GM12878 (cell line): Measurements from ENCODE around the gene CYB5A. TPM values are rescaled to one million over a fixed set of nuclear protein-coding genes. Genes with fewer than 3 reads are reported as not detected.
A peak's percentile ranks its signal among the peaks of the same experiment; 100 is the strongest.

Experiments used
- ATAC-seq: fragments of 200-7000 bp; cut with Tn5 transposase; 3 replicates; pipeline ENCODE4 v1.9.1; 2020; ENCODE audit warnings: mild to moderate bottlenecking, moderate library complexity
- BruUV-seq: library from RNA; stranded (reverse); fragments of 400-500 nt; replicated peaks from 2 replicates; lab custom pipeline; 2021; lab: Mats Ljungman, UMichigan
- CTCF ChIA-PET: fragments of 300-600 bp; sonication (Branson Sonifier 250); formaldehyde crosslinking; extraction: SDS; loops from one replicate; lab custom pipeline; 2021; ENCODE audit warnings: inconsistent platforms; lab: Yijun Ruan, JAX
- POLR2A ChIA-PET: fragments of 350-600 bp; formaldehyde crosslinking; extraction: SDS; loops from one replicate; lab custom pipeline; 2021; ENCODE audit warnings: inconsistent platforms; lab: Charles Lee
- RAD21 ChIA-PET: fragments of 300-600 bp; sonication (Branson Sonifier 250); formaldehyde crosslinking; loops from one replicate; lab custom pipeline; 2023; ENCODE audit warnings: antibody characterized with exemption; ENCODE audit not compliant: unreplicated experiment; lab: Charles Lee
- SMC1A ChIA-PET: fragments of 300-600 bp; sonication (Branson Sonifier 250); formaldehyde crosslinking; loops from one replicate; lab custom pipeline; 2023; ENCODE audit not compliant: unreplicated experiment, uncharacterized antibody; lab: Charles Lee
- DNase-seq: peaks from one replicate; pipeline ENCODE4 v3.0.0-alpha.2; 2011; ENCODE audit warnings: low read depth, low spot score
- FAIRE-seq: peaks from 3 replicates; lab custom pipeline; 2011; peaks lifted over from hg19 to GRCh38; lab: Jason Lieb, UNC
- H2AFZ ChIP-seq: 2 replicates; pipeline ENCODE4 v1.6.0; 2011; ENCODE audit warnings: low read depth, low read length, control low read depth; ENCODE audit not compliant: control insufficient read depth
- H3K27ac ChIP-seq: 2 replicates; pipeline ENCODE4 v1.5.1; 2011; ENCODE audit warnings: control low read depth; ENCODE audit not compliant: control insufficient read depth, insufficient read depth
- H3K27me3 ChIP-seq, 2 experiments: replicated peaks in 1 of 2; 2 replicates each; pipeline versions ENCODE4 v1.6.0 to v1.6.1; 2011; ENCODE audit warnings: low read length in 1 of 2; ENCODE audit not compliant: control insufficient read depth in 2 of 2, insufficient read depth in 2 of 2
- H3K36me3 ChIP-seq, 2 experiments: 2 replicates each; pipeline ENCODE4 v1.5.1; 2011; ENCODE audit warnings: low read length in 1 of 2; ENCODE audit not compliant: control insufficient read depth in 2 of 2, insufficient read depth in 2 of 2
- H3K4me1 ChIP-seq: 2 replicates; pipeline ENCODE4 v1.6.1; 2011; ENCODE audit warnings: mild to moderate bottlenecking, low read length, moderate library complexity, mixed read lengths; ENCODE audit not compliant: control insufficient read depth, insufficient read depth
- H3K4me2 ChIP-seq: 2 replicates; pipeline ENCODE4 v1.6.0; 2011; ENCODE audit warnings: control low read depth; ENCODE audit not compliant: control insufficient read depth, insufficient read depth
- H3K4me3 ChIP-seq: fragments of 200-600 bp; sonication (generic); 2 replicates; pipeline ENCODE4 v1.5.1; 2016
- H3K79me2 ChIP-seq: 2 replicates; pipeline ENCODE4 v1.6.0; 2011; ENCODE audit warnings: low read length; ENCODE audit not compliant: control insufficient read depth, insufficient read depth
- H3K9ac ChIP-seq: 2 replicates; pipeline ENCODE4 v1.8.0; 2011; ENCODE audit warnings: low read length, control low read depth, mixed read lengths; ENCODE audit not compliant: control insufficient read depth, insufficient read depth
- H3K9me3 ChIP-seq: replicated peaks from 3 replicates; pipeline ENCODE4 v1.5.1; 2011; ENCODE audit warnings: mild to moderate bottlenecking, low read length; ENCODE audit not compliant: control insufficient read depth, insufficient read depth
- H4K20me1 ChIP-seq: 2 replicates; pipeline ENCODE4 v1.6.0; 2011; ENCODE audit not compliant: control insufficient read depth, insufficient read depth
- CBX5 ChIP-seq: sonication (generic); IDR thresholded peaks from 2 replicates; pipeline ENCODE4 v1.6.1; 2016; ENCODE audit warnings: low read depth, moderate library complexity, mild to moderate bottlenecking, inconsistent platforms
- CHD1 ChIP-seq: IDR thresholded peaks from 2 replicates; pipeline ENCODE4 v1.6.1; 2012; ENCODE audit warnings: low read depth, low read length, improper control_type of control experiment
- CHD4 ChIP-seq: fragments of 200-600 bp; sonication (generic); IDR thresholded peaks from 2 replicates; pipeline ENCODE4 v1.6.1; 2016; ENCODE audit warnings: mild to moderate bottlenecking
- EGR1 ChIP-seq, 2 experiments: IDR thresholded peaks; 1 replicate in 1 of 2; 2 replicates in 1 of 2; pipeline ENCODE4 v1.6.1; 2011 to 2012; ENCODE audit warnings: low read depth in 2 of 2, low read length in 2 of 2, borderline replicate concordance in 1 of 2, mild to moderate bottlenecking in 1 of 2, moderate library complexity in 1 of 2
- ELK1 ChIP-seq: IDR thresholded peaks from 2 replicates; pipeline ENCODE4 v1.6.1; 2012; ENCODE audit warnings: low read depth, low read length, improper control_type of control experiment
- GATAD2B ChIP-seq: fragments of 450-650 bp; conservative IDR thresholded peaks from 2 replicates; pipeline ENCODE4 v1.6.1; 2017; ENCODE audit warnings: low read depth, mild to moderate bottlenecking, moderate library complexity
- MAX ChIP-seq: IDR thresholded peaks from 2 replicates; pipeline ENCODE4 v1.6.1; 2012; ENCODE audit warnings: low read depth, low read length, improper control_type of control experiment
- MEF2B ChIP-seq: fragments of 450-650 bp; IDR thresholded peaks from 2 replicates; pipeline ENCODE4 v1.6.1; 2018; ENCODE audit warnings: mild to moderate bottlenecking, moderate library complexity; ENCODE audit not compliant: partially characterized antibody, poor library complexity, severe bottlenecking
- NRF1 ChIP-seq: conservative IDR thresholded peaks from 2 replicates; pipeline ENCODE4 v1.6.1; 2011; ENCODE audit warnings: mild to moderate bottlenecking, low read depth, low read length, improper control_type of control experiment
- RFX5 ChIP-seq: IDR thresholded peaks from 2 replicates; pipeline ENCODE4 v1.6.1; 2011; ENCODE audit warnings: low read depth, low read length, improper control_type of control experiment
- SMAD5 ChIP-seq: IDR thresholded peaks from 2 replicates; pipeline ENCODE4 v1.6.1; 2016; ENCODE audit warnings: antibody characterized with exemption, low read depth
- ZBTB11 ChIP-seq: fragments of 450-650 bp; formaldehyde crosslinking; IDR thresholded peaks from 2 replicates; pipeline ENCODE4 v1.5.0; 2022; ENCODE audit warnings: mild to moderate bottlenecking, missing genetic modification characterization
- WGBS: methylation state at CpG from one replicate; pipeline ENCODE4 v1.1.6; 2016; ENCODE audit warnings: low lambda C conversion rate; ENCODE audit not compliant: insufficient replicate concordance, insufficient coverage; ENCODE audit errors: missing lambda C conversion rate; 5-methylcytosine and 5-hydroxymethylcytosine counted together
- in situ Hi-C: fragments of 300-500 bp; cut with MboI; formaldehyde crosslinking; loops from 9 replicates; pipeline ENCODE4 v1.14.3; 2018; ENCODE audit warnings: mixed read lengths
- intact Hi-C: fragments of 100-400 bp; cut with micrococcal nuclease; formaldehyde crosslinking; loops from one replicate; pipeline ENCODE4 v1.14.2; 2022; ENCODE audit not compliant: unreplicated experiment
- polyA plus RNA-seq, 11 experiments: library from polyadenylated mRNA; depleted of rRNA in 4 of 11; unstranded in 6 of 11; stranded (reverse) in 5 of 11; fragments of >200 nt; fragmentation: Nextera tagmentation in 4 of 11; fragmentation: Illumina TruSeq in 1 of 11; extraction: Ambion mirVana in 4 of 11; extraction: Trizol in 1 of 11; gene quantifications; 1 replicate in 1 of 11; 2 replicates in 10 of 11; pipeline versions ENCODE4 v1.2.1 to v1.2.3, GENCODE V29; 2011 to 2016; ENCODE audit warnings: inconsistent platforms in 2 of 11, missing spikeins in 2 of 11, low read depth in 1 of 11
- total RNA-seq, 4 experiments: library from RNA; depleted of rRNA in 3 of 4; stranded (reverse); fragments of >200 nt in 3 of 4; fragmentation: Illumina TruSeq in 1 of 4; extraction: Trizol in 1 of 4; gene quantifications; 2 replicates each; pipeline versions ENCODE4 v1.2.1 to v1.2.3, GENCODE V29; 2013 to 2021

Gene CYB5A
- total and polyA plus RNA-seq, 10 of the 15 experiments (the other 5 are each of a cell fraction or from before 2014, with no cell fraction given): 60.2 to 129 (median 103) TPM

GRCh38 chr18:74303936-74304335, 12.2 kb upstream of the CYB5A start:
- SMC1A ChIA-PET: no interaction called here
- Histone ChIP-seq H3K36me3 (no peaks in the 10 kb centered on the region), H4K20me1 (no peaks in the 10 kb centered on the region), H3K9me3 (no peaks in the 10 kb centered on the region), H3K79me2 (no peaks in the 10 kb centered on the region)
- FAIRE-seq: no peak
- TF ChIP-seq GATAD2B (no peak), CHD1 (no peak), EGR1 (IDR thresholded peaks at IDR 0.05; ENCODE audit: borderline replicate concordance in 1 of 2, low read depth in 2 of 2, low read length in 2 of 2) (no peak), NRF1 (no peak), ELK1 (no peak), MEF2B (no peak), RFX5 (no peak)
- TF ChIP-seq, all 136 proteins: peak for 0
- no peak overlapping the region for H3K9ac ChIP-seq
- ChIA-PET CTCF (no interaction called here), RAD21 (no interaction called here), POLR2A (no interaction called here)
- no peak for DNase-seq
- in situ Hi-C loops: no loop called here
- no peaks in the 10 kb centered on the region for H3K4me1 ChIP-seq
- H3K4me2 ChIP-seq: no peak overlapping the region
- BruUV-seq: no TSS peak
- 0% methylated on average over 1 of the region's 1 CpG for WGBS
- no peak overlapping the region for H2AFZ ChIP-seq
- no peaks in the 10 kb centered on the region for H3K27me3 ChIP-seq
- ATAC-seq: no peak
- intact Hi-C loops: no loop called here
- no peak overlapping the region for H3K4me3 ChIP-seq
- H3K27ac ChIP-seq: no peak overlapping the region

- 36% methylated on average over 5 of the region's 5 CpGs for WGBS
- ATAC-seq (peak; percentile 21; the same call in 1 of the 3 replicates), DNase-seq (no peak), FAIRE-seq (peak; percentile 47)
- H3K4me1 ChIP-seq: no peaks in the 10 kb centered on the region
- no peaks in the 10 kb centered on the region for H3K27me3 ChIP-seq
- H3K79me2 ChIP-seq: no peaks in the 10 kb centered on the region
- H3K36me3 ChIP-seq: no peaks in the 10 kb centered on the region
- RAD21 ChIA-PET: no interaction called here
- intact Hi-C loops (no loop called here), in situ Hi-C loops (no loop called here)
- H3K9me3 ChIP-seq: no peaks in the 10 kb centered on the region
- SMC1A ChIA-PET: no interaction called here
- H3K4me2 ChIP-seq: no peak overlapping the region
- no peak overlapping the region for H3K27ac ChIP-seq
- POLR2A ChIA-PET: no interaction called here
- BruUV-seq: no TSS peak
- H4K20me1 ChIP-seq: no peaks in the 10 kb centered on the region
- no peak overlapping the region for H3K4me3 ChIP-seq
- H2AFZ ChIP-seq: no peak overlapping the region
- no peak overlapping the region for H3K9ac ChIP-seq
- CTCF ChIA-PET: no interaction called here
- TF ChIP-seq CBX5 (no peak), SMAD5 (no peak), CHD4 (no peak), MAX (no peak), ZBTB11 (CRISPR knock-in tag) (no peak)
Observed at GRCh38 chr18:74303306-74303705, 11.5 kb upstream of the CYB5A start.
